ENCODE measurements around the gene UXS1.

GRCh38 chr2:106105151-106105922 is 88.8 kb downstream of the UXS1 start:
- TF ChIP-seq, protein P1, sequence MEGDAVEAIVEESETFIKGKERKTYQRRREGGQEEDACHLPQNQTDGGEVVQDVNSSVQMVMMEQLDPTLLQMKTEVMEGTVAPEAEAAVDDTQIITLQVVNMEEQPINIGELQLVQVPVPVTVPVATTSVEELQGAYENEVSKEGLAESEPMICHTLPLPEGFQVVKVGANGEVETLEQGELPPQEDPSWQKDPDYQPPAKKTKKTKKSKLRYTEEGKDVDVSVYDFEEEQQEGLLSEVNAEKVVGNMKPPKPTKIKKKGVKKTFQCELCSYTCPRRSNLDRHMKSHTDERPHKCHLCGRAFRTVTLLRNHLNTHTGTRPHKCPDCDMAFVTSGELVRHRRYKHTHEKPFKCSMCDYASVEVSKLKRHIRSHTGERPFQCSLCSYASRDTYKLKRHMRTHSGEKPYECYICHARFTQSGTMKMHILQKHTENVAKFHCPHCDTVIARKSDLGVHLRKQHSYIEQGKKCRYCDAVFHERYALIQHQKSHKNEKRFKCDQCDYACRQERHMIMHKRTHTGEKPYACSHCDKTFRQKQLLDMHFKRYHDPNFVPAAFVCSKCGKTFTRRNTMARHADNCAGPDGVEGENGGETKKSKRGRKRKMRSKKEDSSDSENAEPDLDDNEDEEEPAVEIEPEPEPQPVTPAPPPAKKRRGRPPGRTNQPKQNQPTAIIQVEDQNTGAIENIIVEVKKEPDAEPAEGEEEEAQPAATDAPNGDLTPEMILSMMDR (IDR thresholded peaks at IDR 0.05; ENCODE audit: insufficient read depth, low read depth, low read length), result no peak
- no peak for TF ChIP-seq EZH2 (IDR thresholded peaks at IDR 0.05; ENCODE audit: insufficient read depth, low read length)
